A549 (cell line): Measurements from ENCODE around the gene TGFBI. TPM values are rescaled to one million over a fixed set of nuclear protein-coding genes. Genes with fewer than 3 reads are reported as not detected.

ENCODE experiments used
- ATAC-seq, 2 experiments: fragments of 200-7000 bp in 1 of 2; fragments of >200 bp in 1 of 2; cut with Nextera tagmentation in 1 of 2; cut with Tn5 transposase in 1 of 2; 3 replicates each; pipeline versions ENCODE4 v1.8.0 to v1.9.1; 2018 to 2020; ENCODE audit warnings: mild to moderate bottlenecking in 1 of 2, moderate library complexity in 1 of 2
- CTCF ChIA-PET: fragments of 300-600 bp; sonication (Branson Sonifier 250); formaldehyde crosslinking; extraction: SDS; loops from one replicate; lab custom pipeline; 2021; ENCODE audit warnings: antibody characterized with exemption, inconsistent platforms; lab: Yijun Ruan, JAX
- POLR2A ChIA-PET: fragments of 350-600 bp; formaldehyde crosslinking; extraction: SDS; loops from one replicate; lab custom pipeline; 2021; ENCODE audit warnings: antibody characterized with exemption, inconsistent platforms; lab: Yijun Ruan, JAX
- DNase-seq, 2 experiments: peaks; one replicate each; pipeline versions ENCODE4 v3.0.0 to v3.0.0-alpha.2; 2011 to 2016; ENCODE audit warnings: low read depth in 1 of 2, low spot score in 1 of 2
- FAIRE-seq: peaks from 2 replicates; lab custom pipeline; 2011; peaks lifted over from hg19 to GRCh38; lab: Jason Lieb, UNC
- H3K27ac ChIP-seq, 2 experiments: fragments of >200 bp; sonication (Bioruptor Twin); formaldehyde crosslinking; 3 replicates each; pipeline ENCODE4 v1.5.1; 2016 to 2017
- H3K4me1 ChIP-seq: fragments of >200 bp; sonication (Bioruptor Twin); formaldehyde crosslinking; 3 replicates; pipeline ENCODE4 v1.6.1; 2016
- H3K4me2 ChIP-seq: fragments of >200 bp; sonication (Bioruptor Twin); formaldehyde crosslinking; 3 replicates; pipeline ENCODE4 v1.6.1; 2016
- H3K4me3 ChIP-seq: fragments of >200 bp; sonication (Bioruptor Twin); formaldehyde crosslinking; 3 replicates; pipeline ENCODE4 v1.5.1; 2016
- H3K9me3 ChIP-seq: fragments of >200 bp; sonication (Bioruptor Twin); formaldehyde crosslinking; 3 replicates; pipeline ENCODE4 v1.6.1; 2016
- CHD4 ChIP-seq: fragments of 200-600 bp; sonication (generic); IDR thresholded peaks from 2 replicates; pipeline ENCODE4 v1.6.1; 2016; ENCODE audit warnings: antibody characterized with exemption, mild to moderate bottlenecking, borderline replicate concordance
- EHF ChIP-seq: fragments of 250-450 bp; sonication (Bioruptor Pico); IDR thresholded peaks from 2 replicates; pipeline ENCODE4 v1.5.0; 2020; ENCODE audit warnings: mild to moderate bottlenecking
- EHMT2 ChIP-seq: fragments of 200-600 bp; sonication (generic); IDR thresholded peaks from 2 replicates; pipeline ENCODE4 v1.6.1; 2016; ENCODE audit warnings: antibody characterized with exemption, low read depth, mild to moderate bottlenecking, moderate library complexity
- GATA3 ChIP-seq: IDR thresholded peaks from 2 replicates; pipeline ENCODE4 v1.6.1; 2012; ENCODE audit warnings: borderline replicate concordance
- HOXA7 ChIP-seq: fragments of 250-450 bp; sonication (Bioruptor Pico); IDR thresholded peaks from 2 replicates; pipeline ENCODE4 v1.5.0; 2020; ENCODE audit warnings: mild to moderate bottlenecking, moderate library complexity
- JUNB ChIP-seq: fragments of >200 bp; sonication (Bioruptor Twin); formaldehyde crosslinking; IDR thresholded peaks from 2 replicates; pipeline ENCODE4 v1.6.1; 2016
- NPAS2 ChIP-seq: fragments of 250-450 bp; sonication (Bioruptor Pico); IDR thresholded peaks from 2 replicates; pipeline ENCODE4 v1.8.0; 2022; ENCODE audit warnings: mild to moderate bottlenecking, moderate library complexity, borderline replicate concordance
- PHF8 ChIP-seq: fragments of 200-600 bp; sonication (generic); IDR thresholded peaks from 2 replicates; pipeline ENCODE4 v1.6.1; 2016; ENCODE audit warnings: low read depth, mild to moderate bottlenecking, antibody characterized with exemption, moderate library complexity, borderline replicate concordance
- SREBF2 ChIP-seq: fragments of 450-650 bp; IDR thresholded peaks from 2 replicates; pipeline ENCODE4 v1.6.1; 2014; ENCODE audit warnings: mild to moderate bottlenecking, moderate library complexity
- TP53 ChIP-seq: fragments of 250-450 bp; sonication (Bioruptor Pico); IDR thresholded peaks from 2 replicates; pipeline ENCODE4 v1.5.0; 2021; ENCODE audit warnings: mild to moderate bottlenecking, moderate library complexity
- ZC3H11A ChIP-seq: fragments of 450-650 bp; IDR thresholded peaks from 2 replicates; pipeline ENCODE4 v1.6.1; 2014; ENCODE audit warnings: antibody characterized with exemption, mild to moderate bottlenecking
- ZSCAN20 ChIP-seq: fragments of 250-450 bp; sonication (Bioruptor Pico); IDR thresholded peaks from 2 replicates; pipeline ENCODE4 v1.8.0; 2022; ENCODE audit warnings: mild to moderate bottlenecking, moderate library complexity
- WGBS: methylation state at CpG from one replicate; pipeline ENCODE4 v1.1.6; 2017; ENCODE audit errors: missing lambda C conversion rate; 5-methylcytosine and 5-hydroxymethylcytosine counted together
- polyA plus RNA-seq, 4 experiments: library from polyadenylated mRNA; depleted of rRNA in 3 of 4; stranded (reverse); fragments of >200 nt; fragmentation: RNase III in 1 of 4; extraction: RNeasy Plus Mini Kit Qiagen cat#74134 plus additional on column Dnase treatment in 1 of 4; gene quantifications; 2 replicates in 3 of 4; 3 replicates in 1 of 4; pipeline ENCODE4 v1.2.3, GENCODE V29; 2011 to 2017
- TF ChIP-seq, protein P1 (sequence below): IDR thresholded peaks from 2 replicates; pipeline ENCODE4 v1.6.1; 2012
- TF ChIP-seq, protein P2 (sequence below): fragments of 200-600 bp; sonication (generic); IDR thresholded peaks from 2 replicates; pipeline ENCODE4 v1.6.1; 2016; ENCODE audit warnings: antibody characterized with exemption, mild to moderate bottlenecking, moderate library complexity
- TF ChIP-seq, protein P3 (sequence below): fragments of 250-450 bp; sonication (Bioruptor Pico); IDR thresholded peaks from 2 replicates; pipeline ENCODE4 v1.5.0; 2020; ENCODE audit warnings: low read depth, mild to moderate bottlenecking, moderate library complexity

TGFBI gene
- polyA plus RNA-seq, 2 of the 4 experiments (the other 2 are of a cell fraction), result 1,135 to 1,859 TPM

DNA sequence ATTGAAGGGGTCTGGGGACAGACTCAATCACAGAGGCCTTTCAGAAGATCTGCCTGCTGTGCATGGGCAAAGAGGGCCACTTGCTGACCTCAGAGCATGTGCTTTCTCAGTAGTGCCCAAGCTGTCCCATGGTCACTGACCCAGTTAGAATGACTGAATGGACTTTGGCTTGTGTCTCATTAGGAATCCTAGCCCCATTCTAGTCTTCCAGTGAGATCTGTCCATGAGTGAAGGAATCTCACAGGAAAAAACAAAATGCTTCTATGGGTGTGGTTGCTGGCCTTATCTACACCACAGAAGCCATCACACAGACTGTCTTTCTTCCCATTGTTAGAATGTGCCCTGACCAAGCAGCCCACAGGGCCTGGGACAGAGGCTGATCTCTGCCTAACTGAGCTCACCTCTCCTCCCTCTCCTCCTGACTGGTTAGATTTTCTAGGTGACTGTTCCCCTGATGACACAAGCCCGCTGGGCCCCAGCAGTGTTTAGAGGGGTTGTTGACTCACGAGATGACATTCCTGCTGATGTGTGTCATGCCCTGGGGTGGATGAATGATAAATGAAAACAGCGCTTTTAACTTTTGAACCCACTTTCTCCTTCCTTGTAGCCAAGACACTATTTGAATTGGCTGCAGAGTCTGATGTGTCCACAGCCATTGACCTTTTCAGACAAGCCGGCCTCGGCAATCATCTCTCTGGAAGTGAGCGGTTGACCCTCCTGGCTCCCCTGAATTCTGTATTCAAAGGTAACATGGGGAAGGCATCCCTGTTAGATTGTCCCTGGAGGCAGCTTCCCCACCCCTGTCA, 24.8 kb downstream of the TGFBI start (continued):
- no peak for TF ChIP-seq ZSCAN20 (CRISPR knock-in tag)
- no peak for TF ChIP-seq TP53 (CRISPR knock-in tag)
- no peak for TF ChIP-seq CHD4
- TF ChIP-seq GATA3, result peak; percentile 98
- TF ChIP-seq SREBF2, result no peak
- TF ChIP-seq, protein P1, sequence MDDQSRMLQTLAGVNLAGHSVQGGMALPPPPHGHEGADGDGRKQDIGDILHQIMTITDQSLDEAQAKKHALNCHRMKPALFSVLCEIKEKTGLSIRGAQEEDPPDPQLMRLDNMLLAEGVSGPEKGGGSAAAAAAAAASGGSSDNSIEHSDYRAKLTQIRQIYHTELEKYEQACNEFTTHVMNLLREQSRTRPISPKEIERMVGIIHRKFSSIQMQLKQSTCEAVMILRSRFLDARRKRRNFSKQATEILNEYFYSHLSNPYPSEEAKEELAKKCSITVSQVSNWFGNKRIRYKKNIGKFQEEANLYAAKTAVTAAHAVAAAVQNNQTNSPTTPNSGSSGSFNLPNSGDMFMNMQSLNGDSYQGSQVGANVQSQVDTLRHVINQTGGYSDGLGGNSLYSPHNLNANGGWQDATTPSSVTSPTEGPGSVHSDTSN, result peak; percentile 91
- TF ChIP-seq ZC3H11A, result no peak
- no peak for TF ChIP-seq PHF8

DNA sequence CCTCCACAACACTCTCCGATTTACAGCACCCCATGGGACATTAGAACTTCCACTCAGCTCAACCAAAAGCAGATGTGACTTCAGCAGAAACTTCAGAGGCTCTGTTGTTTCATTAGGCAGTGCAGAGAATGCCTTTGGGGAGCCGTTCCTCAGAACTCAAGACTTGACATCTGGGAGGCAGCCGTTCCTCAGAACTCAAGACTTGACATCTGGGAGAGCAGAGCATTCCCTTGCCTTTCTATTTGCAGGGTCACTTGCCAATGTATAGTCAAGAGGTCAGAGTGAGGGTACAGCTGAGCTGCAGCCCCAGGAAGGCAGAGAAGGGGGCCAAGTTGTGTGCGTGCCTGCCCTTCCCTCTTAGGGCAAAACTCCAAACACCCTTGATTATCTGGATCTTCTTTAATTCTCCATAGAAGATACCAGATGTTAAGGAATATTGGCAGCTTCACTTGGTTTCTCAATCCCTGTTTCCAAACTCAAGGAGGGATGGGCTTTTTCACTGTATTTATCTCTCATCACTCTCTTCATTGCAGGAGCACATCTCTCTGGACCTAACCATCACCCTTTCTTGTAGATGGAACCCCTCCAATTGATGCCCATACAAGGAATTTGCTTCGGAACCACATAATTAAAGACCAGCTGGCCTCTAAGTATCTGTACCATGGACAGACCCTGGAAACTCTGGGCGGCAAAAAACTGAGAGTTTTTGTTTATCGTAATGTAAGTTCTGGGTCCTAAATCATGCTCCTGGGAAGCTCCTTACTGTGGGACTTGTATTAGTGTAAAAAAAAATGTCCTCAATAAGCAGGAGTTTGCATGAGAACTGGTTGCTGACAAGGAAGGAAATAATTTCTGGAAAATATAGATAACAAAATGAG, 25.6 kb downstream of the TGFBI start:
- no peak for FAIRE-seq
- TF ChIP-seq PHF8, result no peak
- TF ChIP-seq HOXA7 (CRISPR knock-in tag), result 0 out of 2 replicates have a peak, but pooled peaks have one; percentile 32
- POLR2A ChIA-PET, result interaction anchor here (0.6 to 3.7 kb wide), 6 partner anchors 22 to 134 kb away, joined by 3 to 13 read pairs (median 3); partner anchors contain the start of gene TGFBI
- peak overlapping the region; percentile 86 to 93 for H3K27ac ChIP-seq
- peak overlapping the region; percentile 73 for H3K4me2 ChIP-seq
- no peaks in the 10 kb centered on the region for H3K9me3 ChIP-seq
- 0 out of 3 replicates have a peak overlapping the region, but pooled peaks have one; percentile 17 for H3K4me3 ChIP-seq
- peaks cover 95% of the 10 kb centered on the region for H3K4me1 ChIP-seq
- DNase-seq, result no peak
- ATAC-seq, result no peak
- CTCF ChIA-PET, result interaction anchor here (1.0 to 5.5 kb wide), 9 partner anchors 9 to 172 kb away, joined by 3 to 40 read pairs (median 4); no protein-coding TSS in a partner anchor
- 70% methylated on average over 7 of the region's 7 CpGs for WGBS

DNA sequence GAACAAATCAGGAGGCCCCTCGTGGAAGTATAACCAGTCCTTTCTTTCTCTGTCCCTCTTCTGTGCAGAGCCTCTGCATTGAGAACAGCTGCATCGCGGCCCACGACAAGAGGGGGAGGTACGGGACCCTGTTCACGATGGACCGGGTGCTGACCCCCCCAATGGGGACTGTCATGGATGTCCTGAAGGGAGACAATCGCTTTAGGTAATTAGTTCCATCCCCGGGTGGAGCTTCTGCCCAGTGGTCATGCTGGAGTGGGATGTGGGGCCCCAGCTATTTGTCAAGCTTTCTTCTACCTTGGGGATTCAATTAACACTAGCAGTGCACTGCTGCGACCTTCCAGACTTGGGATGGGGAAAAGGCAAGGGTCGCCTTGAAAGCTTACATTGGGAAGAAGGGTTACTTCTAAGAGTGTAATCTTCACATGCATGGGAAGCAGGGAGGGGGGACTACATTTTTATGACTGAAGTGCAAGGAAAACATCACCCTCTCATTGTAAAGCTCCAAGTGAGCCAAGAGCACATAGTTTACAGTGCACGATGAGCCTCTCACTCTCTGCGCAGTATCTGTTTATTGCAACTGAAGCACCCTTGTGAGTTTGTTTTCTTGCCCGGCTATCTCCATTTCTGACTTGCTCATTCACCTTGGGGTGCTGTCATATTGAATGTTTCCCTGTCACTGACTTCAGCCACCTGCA, 27.0 kb downstream of the TGFBI start:
- TF ChIP-seq JUNB (no peak), ZC3H11A (no peak), EHMT2 (no peak), NPAS2 (no peak), EHF (no peak)
- TF ChIP-seq, protein P2, sequence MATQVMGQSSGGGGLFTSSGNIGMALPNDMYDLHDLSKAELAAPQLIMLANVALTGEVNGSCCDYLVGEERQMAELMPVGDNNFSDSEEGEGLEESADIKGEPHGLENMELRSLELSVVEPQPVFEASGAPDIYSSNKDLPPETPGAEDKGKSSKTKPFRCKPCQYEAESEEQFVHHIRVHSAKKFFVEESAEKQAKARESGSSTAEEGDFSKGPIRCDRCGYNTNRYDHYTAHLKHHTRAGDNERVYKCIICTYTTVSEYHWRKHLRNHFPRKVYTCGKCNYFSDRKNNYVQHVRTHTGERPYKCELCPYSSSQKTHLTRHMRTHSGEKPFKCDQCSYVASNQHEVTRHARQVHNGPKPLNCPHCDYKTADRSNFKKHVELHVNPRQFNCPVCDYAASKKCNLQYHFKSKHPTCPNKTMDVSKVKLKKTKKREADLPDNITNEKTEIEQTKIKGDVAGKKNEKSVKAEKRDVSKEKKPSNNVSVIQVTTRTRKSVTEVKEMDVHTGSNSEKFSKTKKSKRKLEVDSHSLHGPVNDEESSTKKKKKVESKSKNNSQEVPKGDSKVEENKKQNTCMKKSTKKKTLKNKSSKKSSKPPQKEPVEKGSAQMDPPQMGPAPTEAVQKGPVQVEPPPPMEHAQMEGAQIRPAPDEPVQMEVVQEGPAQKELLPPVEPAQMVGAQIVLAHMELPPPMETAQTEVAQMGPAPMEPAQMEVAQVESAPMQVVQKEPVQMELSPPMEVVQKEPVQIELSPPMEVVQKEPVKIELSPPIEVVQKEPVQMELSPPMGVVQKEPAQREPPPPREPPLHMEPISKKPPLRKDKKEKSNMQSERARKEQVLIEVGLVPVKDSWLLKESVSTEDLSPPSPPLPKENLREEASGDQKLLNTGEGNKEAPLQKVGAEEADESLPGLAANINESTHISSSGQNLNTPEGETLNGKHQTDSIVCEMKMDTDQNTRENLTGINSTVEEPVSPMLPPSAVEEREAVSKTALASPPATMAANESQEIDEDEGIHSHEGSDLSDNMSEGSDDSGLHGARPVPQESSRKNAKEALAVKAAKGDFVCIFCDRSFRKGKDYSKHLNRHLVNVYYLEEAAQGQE, result no peak
- TF ChIP-seq, protein P3, sequence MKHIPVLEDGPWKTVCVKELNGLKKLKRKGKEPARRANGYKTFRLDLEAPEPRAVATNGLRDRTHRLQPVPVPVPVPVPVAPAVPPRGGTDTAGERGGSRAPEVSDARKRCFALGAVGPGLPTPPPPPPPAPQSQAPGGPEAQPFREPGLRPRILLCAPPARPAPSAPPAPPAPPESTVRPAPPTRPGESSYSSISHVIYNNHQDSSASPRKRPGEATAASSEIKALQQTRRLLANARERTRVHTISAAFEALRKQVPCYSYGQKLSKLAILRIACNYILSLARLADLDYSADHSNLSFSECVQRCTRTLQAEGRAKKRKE, result no peak
- DNase-seq (no peak), FAIRE-seq (no peak), ATAC-seq (no peak)
- ChIA-PET CTCF (interaction anchor here (0.8 to 5.5 kb wide), 12 partner anchors 8 to 168 kb away, joined by 3 to 79 read pairs (median 12); partner anchors contain the start of gene TGFBI), POLR2A (interaction anchor here (0.9 kb wide), 1 partner anchor 15 kb away, joined by 3 read pairs; no protein-coding TSS in a partner anchor)
- Histone ChIP-seq H3K4me2 (peak overlapping the region; percentile 73), H3K27ac (peak overlapping the region; percentile 86 to 93), H3K4me3 (no peak overlapping the region), H3K9me3 (no peaks in the 10 kb centered on the region), H3K4me1 (peaks cover 97% of the 10 kb centered on the region)
- WGBS, result 88% methylated on average over 14 of the region's 14 CpGs
